Coronary artery (tissue), 2 donors: ENCODE data around the gene SCYL2.

Experiments
- DNase-seq: peaks from one replicate; pipeline ENCODE4 v3.0.0-alpha.2; 2017; ENCODE audit warnings: low spot score
- H3K27ac ChIP-seq, 2 donors: fragments of 200-600 bp; sonication (generic); one replicate each; pipeline ENCODE4 v1.5.1; 2016 to 2019
- H3K4me3 ChIP-seq: fragments of 200-600 bp; sonication (generic); 2 replicates; pipeline ENCODE4 v1.5.1; 2016; ENCODE audit warnings: mild to moderate bottlenecking, moderate library complexity
- TF ChIP-seq, protein P1 (sequence below): fragments of 200-600 bp; sonication (generic); IDR thresholded peaks from one replicate; pipeline ENCODE4 v1.5.1; 2019; ENCODE audit warnings: antibody characterized with exemption

SCYL2 gene

DNA sequence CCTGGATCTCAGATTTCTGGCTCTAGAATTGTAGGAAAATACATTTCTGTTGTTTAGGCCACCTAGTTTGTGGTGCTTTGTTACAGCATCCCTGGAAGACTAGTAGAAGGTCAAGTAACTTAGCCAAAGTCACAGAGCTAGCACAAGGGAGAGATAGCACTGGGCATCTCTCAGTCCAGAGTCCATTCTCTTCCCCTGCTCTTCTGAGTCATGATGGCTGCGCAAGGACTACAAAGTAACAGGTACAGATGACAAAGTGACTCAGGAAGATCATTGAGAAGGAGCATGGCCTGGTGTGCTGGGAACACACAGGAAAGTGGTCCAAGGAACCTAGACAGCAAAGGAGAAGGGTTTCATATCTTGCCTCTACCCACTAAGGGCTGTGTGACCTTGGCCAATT lies 109.2 kb downstream of the SCYL2 start:
- TF ChIP-seq, protein P1, sequence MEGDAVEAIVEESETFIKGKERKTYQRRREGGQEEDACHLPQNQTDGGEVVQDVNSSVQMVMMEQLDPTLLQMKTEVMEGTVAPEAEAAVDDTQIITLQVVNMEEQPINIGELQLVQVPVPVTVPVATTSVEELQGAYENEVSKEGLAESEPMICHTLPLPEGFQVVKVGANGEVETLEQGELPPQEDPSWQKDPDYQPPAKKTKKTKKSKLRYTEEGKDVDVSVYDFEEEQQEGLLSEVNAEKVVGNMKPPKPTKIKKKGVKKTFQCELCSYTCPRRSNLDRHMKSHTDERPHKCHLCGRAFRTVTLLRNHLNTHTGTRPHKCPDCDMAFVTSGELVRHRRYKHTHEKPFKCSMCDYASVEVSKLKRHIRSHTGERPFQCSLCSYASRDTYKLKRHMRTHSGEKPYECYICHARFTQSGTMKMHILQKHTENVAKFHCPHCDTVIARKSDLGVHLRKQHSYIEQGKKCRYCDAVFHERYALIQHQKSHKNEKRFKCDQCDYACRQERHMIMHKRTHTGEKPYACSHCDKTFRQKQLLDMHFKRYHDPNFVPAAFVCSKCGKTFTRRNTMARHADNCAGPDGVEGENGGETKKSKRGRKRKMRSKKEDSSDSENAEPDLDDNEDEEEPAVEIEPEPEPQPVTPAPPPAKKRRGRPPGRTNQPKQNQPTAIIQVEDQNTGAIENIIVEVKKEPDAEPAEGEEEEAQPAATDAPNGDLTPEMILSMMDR: no peak
- no peak overlapping the region for H3K4me3 ChIP-seq
- H3K27ac ChIP-seq: no peak overlapping the region
- DNase-seq: no peak

DNA sequence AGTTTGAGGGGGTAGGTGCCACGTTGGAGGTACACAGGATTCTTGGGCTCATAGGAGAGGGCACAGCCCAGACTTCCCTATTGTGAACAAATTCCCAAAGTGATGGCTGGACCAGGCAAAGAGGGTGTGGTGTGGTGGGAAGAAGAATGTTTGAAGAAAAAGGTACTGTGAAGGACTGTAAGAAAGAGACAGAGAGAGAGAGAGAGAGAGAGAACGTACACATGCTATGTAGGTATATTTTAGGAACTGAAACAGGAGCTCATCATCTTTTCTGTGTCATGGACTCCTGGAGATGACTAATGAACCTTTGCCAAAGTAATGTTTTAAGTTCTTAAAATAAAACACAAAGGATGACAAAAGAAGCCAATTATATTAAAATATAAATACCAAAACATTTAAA lies 114.4 kb downstream of the SCYL2 start:
- H3K27ac ChIP-seq: no peak overlapping the region
- H3K4me3 ChIP-seq: no peak overlapping the region
- TF ChIP-seq, protein P1: no peak
- no peak for DNase-seq

DNA sequence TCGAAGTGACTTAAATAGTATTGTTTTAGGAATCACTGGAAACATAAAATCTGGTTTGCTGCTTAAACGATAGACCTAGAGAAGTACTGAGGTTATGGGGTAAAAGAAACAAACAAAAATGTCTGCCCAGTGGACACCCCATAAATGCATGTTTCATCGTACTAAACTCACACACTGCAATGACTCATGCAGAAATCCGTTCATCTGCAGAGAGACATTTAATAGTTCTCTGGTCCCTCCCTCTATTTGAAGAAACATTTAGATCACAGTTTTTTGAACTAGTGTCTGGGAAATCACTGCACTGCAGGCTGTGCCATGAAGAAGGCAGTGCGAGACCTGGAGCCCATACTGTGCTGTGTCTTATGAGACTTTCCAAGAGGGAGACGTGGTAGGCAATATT lies 115.4 kb downstream of the SCYL2 start:
- Histone ChIP-seq H3K27ac (no peak overlapping the region), H3K4me3 (no peak overlapping the region)
- no peak for DNase-seq
- TF ChIP-seq, protein P1: no peak

DNA sequence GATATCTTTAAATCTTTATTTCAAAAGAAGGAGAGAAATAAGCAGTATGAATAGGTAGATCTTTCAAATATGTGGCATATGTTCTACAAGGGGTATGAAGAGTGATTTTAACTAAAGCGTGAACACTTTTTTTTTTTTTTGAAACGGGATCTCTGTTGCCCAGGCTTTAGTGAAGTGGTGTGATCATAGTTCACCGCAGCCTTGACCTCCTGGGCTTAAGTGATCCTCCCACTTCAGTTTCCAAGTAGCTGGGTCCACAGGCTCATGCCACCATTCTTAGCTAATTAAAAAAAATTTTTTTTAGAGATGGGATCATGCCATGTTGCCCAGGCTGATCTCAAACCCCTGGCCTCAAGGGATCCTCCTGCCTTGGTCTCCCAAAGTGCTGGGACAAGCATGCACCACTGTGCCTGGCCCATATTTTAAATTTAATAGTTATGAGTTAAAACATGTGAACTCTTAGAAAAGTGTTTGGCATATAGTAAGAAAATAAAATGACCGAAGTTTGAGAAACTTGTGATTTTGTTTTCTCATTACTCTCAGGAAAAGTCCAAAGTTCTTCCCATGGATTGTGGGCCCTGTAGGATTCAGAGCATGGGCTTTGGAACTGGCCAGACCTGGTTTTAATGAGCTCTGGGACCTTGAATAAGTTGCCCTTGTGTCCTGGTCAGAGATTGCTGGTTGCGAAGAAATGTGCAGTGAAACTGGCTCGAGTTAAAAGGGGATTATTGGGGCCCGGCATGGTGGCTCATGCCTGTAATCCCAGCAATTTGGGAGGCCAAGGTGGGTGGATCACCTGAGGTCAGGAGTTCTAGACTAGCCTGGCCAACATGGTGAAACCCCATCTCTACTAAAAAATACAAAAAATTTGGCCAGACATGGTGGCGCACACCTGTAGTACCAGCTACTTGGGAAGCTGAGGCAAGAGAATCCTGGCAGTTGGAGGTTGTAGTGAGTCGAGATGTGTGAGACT lies 116.9 kb downstream of the SCYL2 start:
- no peak for DNase-seq
- Histone ChIP-seq H3K27ac (no peak overlapping the region), H3K4me3 (no peak overlapping the region)
- TF ChIP-seq, protein P1: no peak

DNA sequence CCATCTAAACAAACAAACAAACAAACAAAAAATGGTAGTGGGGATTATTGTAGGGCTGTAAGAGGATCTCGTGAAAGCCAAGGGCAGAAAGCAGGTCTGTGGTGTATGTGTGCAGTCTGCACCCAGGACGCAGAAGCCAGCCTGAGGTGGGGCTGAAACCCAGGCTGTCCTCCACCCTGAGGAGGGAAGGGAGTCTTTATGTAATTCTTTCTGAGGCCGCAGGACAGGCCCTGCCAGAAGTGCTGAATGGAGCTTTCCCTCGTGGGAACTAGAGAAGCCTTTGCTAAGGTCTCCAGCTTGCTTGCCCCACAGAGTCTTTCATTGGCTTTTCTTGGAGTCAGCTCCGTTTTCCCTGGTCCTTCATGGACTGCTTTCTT lies 117.6 kb downstream of the SCYL2 start:
- TF ChIP-seq, protein P1: no peak
- Histone ChIP-seq H3K4me3 (no peak overlapping the region), H3K27ac (no peak overlapping the region)
- no peak for DNase-seq

DNA sequence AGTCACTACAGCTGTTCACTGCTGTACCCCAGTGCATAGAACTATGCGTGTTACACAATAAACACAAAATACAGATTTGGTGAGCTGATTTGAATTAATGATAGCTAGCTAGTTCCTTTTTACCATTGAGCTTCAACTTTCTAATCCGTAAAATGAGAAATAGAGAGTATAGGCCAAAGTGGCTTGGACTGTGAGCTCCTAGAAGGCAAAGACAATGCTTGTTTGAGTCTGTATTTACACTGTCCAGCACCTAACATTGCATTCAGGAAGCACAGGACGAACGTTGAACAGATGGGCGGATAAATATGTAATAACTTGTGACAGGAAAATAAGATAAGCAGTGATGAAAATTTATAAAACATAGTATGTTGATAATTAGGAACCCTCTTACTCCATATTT lies 121.4 kb downstream of the SCYL2 start:
- Histone ChIP-seq H3K4me3 (no peak overlapping the region), H3K27ac (no peak overlapping the region)
- DNase-seq: no peak
- TF ChIP-seq, protein P1: no peak
